Measurements from ENCODE around the gene FRMD1. TPM values are rescaled to one million over a fixed set of nuclear protein-coding genes. Genes with fewer than 3 reads are reported as not detected.

The FRMD1 gene
- total and polyA plus RNA-seq, 3 experiments from 2014 or later = not detected

DNA sequence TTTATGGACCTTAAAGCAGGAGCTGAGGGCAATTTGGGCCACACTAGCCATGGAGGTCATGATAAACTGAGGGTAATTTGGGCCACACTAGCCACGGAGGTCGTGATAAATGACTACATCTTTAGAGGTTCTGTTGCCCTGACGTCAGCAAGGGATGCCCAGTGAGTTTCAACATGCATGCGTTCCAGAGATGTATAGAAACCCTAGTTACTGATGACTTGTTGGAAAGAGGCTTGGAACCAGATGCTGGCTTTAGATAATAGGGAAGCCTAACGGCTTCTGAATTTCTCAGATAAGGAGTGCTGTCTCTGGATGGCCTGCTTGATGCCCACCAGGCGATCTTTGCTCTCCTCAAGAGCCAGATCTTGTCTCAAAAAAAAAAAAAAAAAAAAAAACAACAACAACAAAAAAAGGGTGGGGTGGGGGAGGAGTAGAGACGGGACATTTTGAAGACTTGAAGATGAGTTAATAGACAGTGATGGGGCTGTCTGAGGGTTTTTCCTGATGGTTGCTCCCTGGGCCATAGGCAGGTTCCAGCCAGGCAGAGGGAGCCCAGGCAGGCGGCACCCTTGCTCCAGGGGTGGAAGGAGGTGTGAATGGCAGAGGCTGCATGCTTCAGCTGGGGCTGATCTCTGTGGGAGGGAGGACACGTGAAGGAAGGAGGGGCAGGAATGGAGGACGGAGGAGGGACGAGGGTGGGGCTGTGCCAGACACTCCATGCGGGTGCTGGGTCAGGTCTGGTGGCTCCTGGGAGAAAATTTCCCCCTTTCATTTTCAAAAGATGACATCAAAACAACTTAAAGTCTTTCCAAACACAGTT lies 27.0 kb upstream of the FRMD1 start:
- Mint-ChIP-seq H3K27ac (no peak overlapping the region), H3K9me3 (peaks cover 0 to 2% (median 0%) of the 10 kb centered on the region in 5 donors), H3K4me1 (no peaks in the 10 kb centered on the region), H3K36me3 (no peaks in the 10 kb centered on the region), H3K27me3 (peaks cover 25 to 31% of the 10 kb centered on the region in 2 donors), H3K4me3 (no peak overlapping the region)
- no peaks in the 10 kb centered on the region for H3K4me1 ChIP-seq (ENCODE audit: insufficient read depth, low read length)
- H3K4me3 ChIP-seq (ENCODE audit: low read length) = no peak overlapping the region
- ChIA-PET POLR2A (no interaction called here), CTCF (no interaction called here)
- H3K27me3 ChIP-seq (ENCODE audit: insufficient read depth, low read length, poor library complexity, severe bottlenecking) = no peaks in the 10 kb centered on the region
- H3K36me3 ChIP-seq (ENCODE audit: insufficient read depth, low read length) = no peaks in the 10 kb centered on the region
- no peak overlapping the region for H3K27ac ChIP-seq (ENCODE audit: low read depth, low read length)
- no peaks in the 10 kb centered on the region for H3K9me3 ChIP-seq (ENCODE audit: low read length)
- no peak for DNase-seq

DNA sequence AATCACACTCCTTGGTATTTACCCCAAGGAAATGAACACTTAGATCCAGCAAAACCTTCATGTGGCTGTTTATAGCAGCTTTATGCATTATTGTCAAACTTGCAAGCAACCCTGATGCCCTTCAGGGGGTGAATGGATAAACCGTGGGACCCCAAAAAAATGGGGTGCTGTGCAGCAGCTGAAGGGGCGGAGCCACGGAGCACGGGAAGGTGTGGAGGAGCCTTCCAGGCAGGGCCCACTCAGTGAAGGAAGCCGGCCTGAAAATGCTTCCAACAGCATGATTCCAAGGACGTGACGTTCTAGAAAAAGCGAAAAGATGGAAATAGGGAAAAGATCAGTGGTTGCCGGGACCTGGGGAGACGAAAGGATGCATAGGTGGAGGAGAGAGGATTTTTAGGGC lies 25.6 kb upstream of the FRMD1 start:
- Mint-ChIP-seq H3K27ac (no peak overlapping the region), H3K9me3 (peaks cover 0 to 2% (median 0%) of the 10 kb centered on the region in 5 donors), H3K4me1 (no peaks in the 10 kb centered on the region), H3K36me3 (no peaks in the 10 kb centered on the region), H3K4me3 (no peak overlapping the region), H3K27me3 (peaks cover 29 to 36% of the 10 kb centered on the region in 2 donors)
- CTCF ChIA-PET = no interaction called here
- no peaks in the 10 kb centered on the region for H3K36me3 ChIP-seq (ENCODE audit: insufficient read depth, low read length)
- H3K27me3 ChIP-seq (ENCODE audit: insufficient read depth, low read length, poor library complexity, severe bottlenecking) = no peaks in the 10 kb centered on the region
- DNase-seq = peak in 1 of 5 donors; percentile 35
- H3K4me1 ChIP-seq (ENCODE audit: insufficient read depth, low read length) = no peaks in the 10 kb centered on the region
- H3K4me3 ChIP-seq (ENCODE audit: low read length) = no peak overlapping the region
- POLR2A ChIA-PET = no interaction called here
- H3K9me3 ChIP-seq (ENCODE audit: low read length) = no peaks in the 10 kb centered on the region
- no peak overlapping the region for H3K27ac ChIP-seq (ENCODE audit: low read depth, low read length)

DNA sequence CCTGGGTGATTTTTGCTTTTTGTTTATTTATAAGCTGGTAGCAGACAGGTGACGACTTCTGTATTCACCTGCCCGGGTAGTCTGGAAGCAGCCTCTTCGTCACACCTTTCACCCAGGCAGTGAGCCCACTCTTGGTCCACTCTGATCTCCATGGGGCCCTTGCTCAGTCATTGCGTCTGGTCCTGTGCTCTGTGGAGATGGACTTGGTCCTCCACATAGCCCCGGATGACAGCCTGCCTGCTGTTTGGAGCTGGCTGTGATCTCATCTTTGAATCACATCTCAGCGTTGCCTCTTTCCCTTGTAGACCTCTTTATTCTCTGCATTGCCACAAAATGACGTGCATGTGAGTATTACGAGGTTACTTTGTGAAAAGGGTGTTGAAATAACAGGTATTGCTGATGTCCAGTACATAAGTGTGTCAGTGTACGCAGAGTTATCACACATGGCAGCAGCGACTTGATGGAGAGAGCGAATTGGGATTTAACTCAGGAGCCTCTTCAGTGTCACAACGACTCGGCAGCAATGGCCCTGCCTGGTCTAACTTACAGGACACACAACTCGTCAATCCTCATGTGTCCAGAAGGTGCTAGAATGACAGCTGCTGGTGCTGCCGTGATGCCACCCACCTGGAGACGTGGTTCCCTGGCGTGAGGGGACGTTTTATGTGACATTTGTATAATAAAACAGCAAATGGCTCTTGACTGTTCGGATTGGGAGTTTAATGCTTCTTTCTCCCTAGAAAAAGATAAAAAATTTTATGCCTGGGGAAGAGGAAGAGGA lies 24.2 kb upstream of the FRMD1 start:
- Mint-ChIP-seq H3K9me3 (peaks cover 0 to 2% (median 0%) of the 10 kb centered on the region in 5 donors), H3K27ac (no peak overlapping the region), H3K4me3 (no peak overlapping the region), H3K36me3 (no peaks in the 10 kb centered on the region), H3K27me3 (peaks cover 29 to 44% of the 10 kb centered on the region in 2 donors), H3K4me1 (no peaks in the 10 kb centered on the region)
- CTCF ChIA-PET = no interaction called here
- no peaks in the 10 kb centered on the region for H3K4me1 ChIP-seq (ENCODE audit: insufficient read depth, low read length)
- H3K36me3 ChIP-seq (ENCODE audit: insufficient read depth, low read length) = no peaks in the 10 kb centered on the region
- H3K4me3 ChIP-seq (ENCODE audit: low read length) = no peak overlapping the region
- DNase-seq = no peak
- H3K27ac ChIP-seq (ENCODE audit: low read depth, low read length) = no peak overlapping the region
- H3K9me3 ChIP-seq (ENCODE audit: low read length) = no peaks in the 10 kb centered on the region
- H3K27me3 ChIP-seq (ENCODE audit: insufficient read depth, low read length, poor library complexity, severe bottlenecking) = no peaks in the 10 kb centered on the region
- POLR2A ChIA-PET = no interaction called here

GRCh38 chr6:168102315-168102985 lies 23.4 kb upstream of the FRMD1 start:
- Mint-ChIP-seq H3K4me3 (no peak overlapping the region), H3K36me3 (no peaks in the 10 kb centered on the region), H3K27ac (no peak overlapping the region), H3K9me3 (peaks cover 0 to 2% (median 0%) of the 10 kb centered on the region in 5 donors), H3K4me1 (no peaks in the 10 kb centered on the region), H3K27me3 (peaks cover 27 to 44% of the 10 kb centered on the region in 2 donors)
- DNase-seq = peak in 1 of 5 donors; percentile 15
- no peaks in the 10 kb centered on the region for H3K36me3 ChIP-seq (ENCODE audit: insufficient read depth, low read length)
- no peak overlapping the region for H3K4me3 ChIP-seq (ENCODE audit: low read length)
- no peaks in the 10 kb centered on the region for H3K27me3 ChIP-seq (ENCODE audit: insufficient read depth, low read length, poor library complexity, severe bottlenecking)
- no peak overlapping the region for H3K27ac ChIP-seq (ENCODE audit: low read depth, low read length)
- POLR2A ChIA-PET = no interaction called here
- no peaks in the 10 kb centered on the region for H3K4me1 ChIP-seq (ENCODE audit: insufficient read depth, low read length)
- no peaks in the 10 kb centered on the region for H3K9me3 ChIP-seq (ENCODE audit: low read length)
- CTCF ChIA-PET = no interaction called here

GRCh38 chr6:168101590-168102314 lies 22.7 kb upstream of the FRMD1 start:
- ChIA-PET POLR2A (no interaction called here), CTCF (no interaction called here)
- H3K27ac Mint-ChIP-seq = no peak overlapping the region
- no peaks in the 10 kb centered on the region for H3K4me1 ChIP-seq (ENCODE audit: insufficient read depth, low read length)
- H3K4me3 Mint-ChIP-seq = no peak overlapping the region
- H3K9me3 ChIP-seq (ENCODE audit: low read length) = no peaks in the 10 kb centered on the region
- H3K27me3 ChIP-seq (ENCODE audit: insufficient read depth, low read length, poor library complexity, severe bottlenecking) = no peaks in the 10 kb centered on the region
- H3K4me3 ChIP-seq (ENCODE audit: low read length) = no peak overlapping the region
- no peak overlapping the region for H3K27ac ChIP-seq (ENCODE audit: low read depth, low read length)
- peaks cover 0 to 2% (median 0%) of the 10 kb centered on the region in 5 donors for H3K9me3 Mint-ChIP-seq
- H3K27me3 Mint-ChIP-seq = peaks cover 27 to 44% of the 10 kb centered on the region in 2 donors
- H3K4me1 Mint-ChIP-seq = no peaks in the 10 kb centered on the region
- H3K36me3 ChIP-seq (ENCODE audit: insufficient read depth, low read length) = no peaks in the 10 kb centered on the region
- peak in 1 of 5 donors; percentile 33 for DNase-seq
- H3K36me3 Mint-ChIP-seq = no peaks in the 10 kb centered on the region

DNA sequence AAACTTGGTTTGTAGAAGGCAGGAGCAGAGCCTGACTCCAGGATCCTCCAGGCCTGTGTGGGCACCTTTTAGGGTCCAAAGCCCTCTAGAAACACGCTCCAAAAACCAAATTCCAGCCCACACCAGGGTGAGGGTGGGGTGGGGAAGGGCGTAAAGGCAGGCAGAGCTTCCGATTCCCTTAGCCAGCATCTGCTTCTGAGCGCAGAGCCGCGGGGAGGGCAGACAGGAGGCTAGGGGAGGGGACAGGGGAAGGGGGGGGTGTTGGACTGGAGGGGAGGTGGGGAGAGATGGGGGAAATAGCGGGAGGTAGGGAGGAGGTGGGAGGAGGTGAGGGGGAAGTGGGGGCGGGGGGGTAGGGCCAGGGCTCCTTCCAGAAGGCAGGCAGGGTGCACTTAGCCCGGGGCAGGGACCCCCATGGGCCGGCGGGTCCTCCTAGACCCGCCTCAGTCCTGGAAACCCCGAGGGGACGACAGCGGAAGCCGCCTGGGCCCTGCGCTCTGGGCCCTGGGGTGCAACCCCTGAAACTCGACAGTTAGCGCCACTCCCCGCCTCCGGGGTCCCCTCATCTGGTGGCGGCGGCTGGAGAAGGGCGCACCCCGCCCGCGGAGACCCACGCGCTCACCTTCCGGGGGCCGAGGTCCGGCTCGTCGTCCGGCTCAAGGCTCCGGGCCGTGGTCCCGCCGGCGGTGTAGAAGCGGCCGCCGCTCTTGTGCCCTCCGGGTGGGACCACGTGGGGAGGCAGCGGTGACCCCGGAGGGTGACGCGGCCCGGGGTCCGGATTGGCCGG lies 22.0 kb upstream of the FRMD1 start:
- Mint-ChIP-seq H3K27ac (no peak overlapping the region), H3K36me3 (no peaks in the 10 kb centered on the region), H3K4me3 (no peak overlapping the region), H3K4me1 (no peaks in the 10 kb centered on the region), H3K27me3 (peaks cover 27 to 43% of the 10 kb centered on the region in 2 donors), H3K9me3 (peaks cover 0 to 2% (median 0%) of the 10 kb centered on the region in 5 donors)
- Histone ChIP-seq H3K27me3 (ENCODE audit: insufficient read depth, low read length, poor library complexity, severe bottlenecking) (no peaks in the 10 kb centered on the region), H3K4me3 (ENCODE audit: low read length) (no peak overlapping the region), H3K27ac (ENCODE audit: low read depth, low read length) (no peak overlapping the region), H3K4me1 (ENCODE audit: insufficient read depth, low read length) (no peaks in the 10 kb centered on the region), H3K9me3 (ENCODE audit: low read length) (no peaks in the 10 kb centered on the region), H3K36me3 (ENCODE audit: insufficient read depth, low read length) (no peaks in the 10 kb centered on the region)
- peak in 1 of 5 donors; percentile 34 for DNase-seq
- ChIA-PET POLR2A (no interaction called here), CTCF (no interaction called here)

GRCh38 chr6:168100011-168100802 lies 21.2 kb upstream of the FRMD1 start:
- POLR2A ChIA-PET = no interaction called here
- peak in 1 of 5 donors; percentile 35 for DNase-seq
- H3K4me3 Mint-ChIP-seq = no peak overlapping the region
- H3K9me3 Mint-ChIP-seq = peaks cover 0 to 2% (median 0%) of the 10 kb centered on the region in 5 donors
- Histone ChIP-seq H3K27me3 (ENCODE audit: insufficient read depth, low read length, poor library complexity, severe bottlenecking) (no peaks in the 10 kb centered on the region), H3K9me3 (ENCODE audit: low read length) (no peaks in the 10 kb centered on the region), H3K27ac (ENCODE audit: low read depth, low read length) (no peak overlapping the region), H3K4me1 (ENCODE audit: insufficient read depth, low read length) (no peaks in the 10 kb centered on the region), H3K4me3 (ENCODE audit: low read length) (no peak overlapping the region), H3K36me3 (ENCODE audit: insufficient read depth, low read length) (no peaks in the 10 kb centered on the region)
- CTCF ChIA-PET = no interaction called here
- H3K27me3 Mint-ChIP-seq = peaks cover 23 to 39% of the 10 kb centered on the region in 2 donors
- no peaks in the 10 kb centered on the region for H3K36me3 Mint-ChIP-seq
- H3K27ac Mint-ChIP-seq = no peak overlapping the region
- no peaks in the 10 kb centered on the region for H3K4me1 Mint-ChIP-seq

Data from CD8-positive, alpha-beta memory T cell (primary cell).